A673 (cell line): ENCODE results near the gene IFIT5. TPM values are rescaled to one million over a fixed set of nuclear protein-coding genes. Genes with fewer than 3 reads are reported as not detected.
"Not testable (repeated sequence)": the region's sequence is repeated elsewhere in the genome, so short reads cannot be mapped to it uniquely, and the experiment has no call there.

ENCODE experiments used
- BruUV-seq: library from RNA; stranded (reverse); fragments of 400-500 nt; replicated peaks from 2 replicates; lab custom pipeline; 2021; lab: Mats Ljungman, UMichigan
- CTCF ChIA-PET: fragments of 300-600 bp; sonication (Branson Sonifier 250); formaldehyde crosslinking; loops from one replicate; lab custom pipeline; 2022; ENCODE audit warnings: antibody characterized with exemption; lab: Charles Lee
- POLR2A ChIA-PET: fragments of 300-600 bp; sonication (Branson Sonifier 250); formaldehyde crosslinking; loops from one replicate; lab custom pipeline; 2022; ENCODE audit warnings: antibody characterized with exemption; ENCODE audit not compliant: low non-redundant PET; lab: Charles Lee
- DNase-seq: peaks from one replicate; pipeline ENCODE4 v3.0.0-alpha.2; 2015; ENCODE audit warnings: low spot score
- H3K27ac ChIP-seq: fragments of 200-600 bp; sonication (generic); 2 replicates; pipeline ENCODE4 v1.5.1; 2016; ENCODE audit warnings: mixed run types, low read depth, mild to moderate bottlenecking, mixed read lengths, antibody characterized with exemption, low read length; ENCODE audit not compliant: poor library complexity, severe bottlenecking
- H3K27me3 ChIP-seq: fragments of 200-600 bp; sonication (generic); replicated peaks from 2 replicates; pipeline ENCODE4 v1.6.1; 2017; ENCODE audit warnings: mixed run types, low read depth, mild to moderate bottlenecking, mixed read lengths, antibody characterized with exemption, low read length; ENCODE audit not compliant: insufficient read depth, poor library complexity
- H3K36me3 ChIP-seq: fragments of 200-600 bp; sonication (generic); 2 replicates; pipeline ENCODE4 v1.6.1; 2016; ENCODE audit warnings: mixed run types, mild to moderate bottlenecking, mixed read lengths, antibody characterized with exemption, low read length; ENCODE audit not compliant: insufficient read depth, poor library complexity, severe bottlenecking
- H3K4me1 ChIP-seq: fragments of 200-600 bp; sonication (generic); 2 replicates; pipeline ENCODE4 v1.6.1; 2017; ENCODE audit warnings: mixed run types, mild to moderate bottlenecking, mixed read lengths, antibody characterized with exemption, low read length; ENCODE audit not compliant: insufficient read depth, poor library complexity, severe bottlenecking
- H3K4me3 ChIP-seq: fragments of 200-600 bp; sonication (generic); 2 replicates; pipeline ENCODE4 v1.5.1; 2016; ENCODE audit warnings: low read depth, mixed run types, mild to moderate bottlenecking, mixed read lengths, low read length; ENCODE audit not compliant: poor library complexity, severe bottlenecking
- H3K9me3 ChIP-seq: fragments of 200-600 bp; sonication (generic); 2 replicates; pipeline ENCODE4 v1.6.1; 2016; ENCODE audit warnings: mixed run types, low read depth, mild to moderate bottlenecking, mixed read lengths, antibody characterized with exemption, low read length; ENCODE audit not compliant: poor library complexity, severe bottlenecking
- CTCF ChIP-seq: fragments of 300-800, 200-600 bp; sonication (generic); conservative IDR thresholded peaks from 2 replicates; pipeline ENCODE4 v1.5.1; 2017; ENCODE audit warnings: low read depth, mild to moderate bottlenecking, antibody characterized with exemption, low read length, moderate library complexity, mixed read lengths
- EZH2 ChIP-seq: fragments of 200-600 bp; sonication (generic); IDR thresholded peaks from 2 replicates; pipeline ENCODE4 v1.6.1; 2017; ENCODE audit warnings: borderline replicate concordance, low read depth, mild to moderate bottlenecking, mixed read lengths, antibody characterized with exemption, low read length; ENCODE audit not compliant: poor library complexity, severe bottlenecking
- intact Hi-C: fragments of 100-400 bp; cut with micrococcal nuclease; formaldehyde crosslinking; loops from one replicate; pipeline ENCODE4 v1.10.0; 2022; ENCODE audit not compliant: unreplicated experiment
- total RNA-seq: library from RNA; stranded (reverse); gene quantifications from 2 replicates; pipeline ENCODE4 v1.2.3, GENCODE V29; 2021

IFIT5 gene
- total RNA-seq, 1 experiment from 2014 or later: 15.8 TPM

GRCh38 chr10:89411135-89411534 is 3.2 kb upstream of the IFIT5 start:
- H3K9me3 ChIP-seq, H3K36me3 ChIP-seq, CTCF ChIA-PET, H3K27me3 ChIP-seq, BruUV-seq, H3K4me3 ChIP-seq, H3K4me1 ChIP-seq, POLR2A ChIA-PET, DNase-seq, H3K27ac ChIP-seq: not testable (repeated sequence)
- intact Hi-C loops: loop anchor here (5.0 kb wide), 1 partner anchor 844 kb away; no protein-coding TSS in a partner anchor

- DNase-seq, H3K27me3 ChIP-seq, POLR2A ChIA-PET, H3K27ac ChIP-seq, BruUV-seq, H3K4me3 ChIP-seq, CTCF ChIA-PET, H3K9me3 ChIP-seq, H3K36me3 ChIP-seq: not testable (repeated sequence)
- peaks cover 12% of the 10 kb centered on the region for H3K4me1 ChIP-seq
- intact Hi-C loops: loop anchor here (5.0 kb wide), 1 partner anchor 845 kb away; no protein-coding TSS in a partner anchor
Measured at GRCh38 chr10:89412276-89412675, 2.1 kb upstream of the IFIT5 start.

- POLR2A ChIA-PET: no interaction called here
- peak overlapping the region; percentile 60 for H3K4me3 ChIP-seq
Measured at GRCh38 chr10:89413398-89413912, 913 bp upstream of the IFIT5 start.

More at GRCh38 chr10:89413398-89413912, 913 bp upstream of the IFIT5 start:
- no peaks in the 10 kb centered on the region for H3K27me3 ChIP-seq
- no TSS peak for BruUV-seq
- H3K4me1 ChIP-seq: peaks cover 12% of the 10 kb centered on the region
- DNase-seq: no peak
- peaks cover 3% of the 10 kb centered on the region for H3K9me3 ChIP-seq
- intact Hi-C loops: loop anchor here (5.0 kb wide), 1 partner anchor 846 kb away; no protein-coding TSS in a partner anchor
- no peak overlapping the region for H3K27ac ChIP-seq
- TF ChIP-seq CTCF (no peak), EZH2 (no peak)
- CTCF ChIA-PET: no interaction called here
- H3K36me3 ChIP-seq: no peaks in the 10 kb centered on the region
